GM19023 (cell line): Measurements from ENCODE around the gene CPED1.
"Not testable (repeated sequence)": the region's sequence is repeated elsewhere in the genome, so short reads cannot be mapped to it uniquely, and the experiment has no call there.

Experiments
- ATAC-seq: cut with Tn5 transposase; IDR thresholded peaks from one replicate; pipeline ENCODE4 v1.9.1; 2021; ENCODE audit warnings: mild to moderate bottlenecking, moderate library complexity; ENCODE audit not compliant: unreplicated experiment

The CPED1 gene

DNA sequence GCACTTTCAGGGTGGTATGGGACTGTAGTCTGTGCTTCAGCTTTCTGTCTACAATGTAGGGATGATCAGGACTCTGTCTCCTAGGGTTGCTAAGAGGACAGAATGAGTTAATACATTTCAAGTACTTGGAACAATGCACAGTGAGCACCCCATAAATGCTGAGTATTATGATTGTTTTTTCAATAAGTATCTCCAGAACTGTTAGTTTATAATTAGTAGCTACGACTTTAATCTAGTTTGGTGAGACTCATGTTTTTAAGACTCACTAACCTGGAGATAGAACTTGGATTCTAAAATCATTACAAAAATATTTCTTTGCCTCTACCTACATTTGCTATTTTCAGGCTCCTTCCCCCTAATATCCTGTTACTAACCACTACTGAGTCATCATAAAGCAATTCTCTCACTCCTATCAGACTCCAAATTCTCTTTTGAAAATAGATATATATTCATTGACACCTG, 95.3 kb downstream of the CPED1 start:
- no peak for ATAC-seq

DNA sequence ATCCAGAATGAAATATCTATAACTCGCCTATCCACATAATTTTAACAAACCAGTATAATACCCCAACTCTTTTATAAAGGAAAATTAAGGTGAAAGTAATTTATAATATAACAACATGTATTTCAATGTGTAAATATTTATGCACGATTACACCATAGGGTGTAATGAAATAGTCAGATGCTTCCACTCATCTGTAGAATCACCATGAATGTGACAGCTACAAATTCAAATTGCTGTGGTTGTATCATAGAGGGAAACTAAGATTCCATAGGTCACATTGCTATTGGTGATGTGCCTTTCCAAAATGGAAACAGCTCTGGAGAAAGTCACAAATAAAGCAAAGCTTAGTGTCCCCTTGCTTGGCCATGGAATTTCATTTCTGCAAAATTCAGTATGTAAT, 95.7 kb downstream of the CPED1 start:
- ATAC-seq = no peak

DNA sequence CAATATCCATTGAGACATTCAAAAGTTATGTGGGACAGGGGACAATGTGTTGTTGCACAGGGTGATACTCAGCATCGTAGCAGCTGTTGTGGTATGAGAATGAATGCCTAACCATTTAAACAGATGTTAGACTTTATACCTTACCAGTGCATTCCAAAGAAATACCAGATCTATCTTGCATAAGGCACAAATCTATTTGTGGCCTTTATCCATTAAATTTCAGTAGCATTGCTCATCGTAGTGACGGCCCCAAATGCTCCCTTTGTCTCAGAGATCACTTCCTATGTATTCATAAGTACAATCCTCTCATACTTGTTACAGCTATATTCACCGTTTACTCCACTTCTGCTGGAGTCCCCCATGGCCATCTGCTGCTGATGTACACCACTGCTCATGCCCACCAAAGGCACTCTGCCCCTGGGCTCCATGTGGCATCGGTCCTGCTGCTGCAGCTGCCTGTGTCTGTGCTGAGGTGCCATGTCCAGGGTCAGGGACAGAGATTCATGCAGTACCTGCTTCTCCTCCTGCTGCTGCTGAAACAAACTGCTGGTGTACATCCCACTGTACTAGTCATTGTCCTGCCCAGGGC, 96.3 kb downstream of the CPED1 start:
- ATAC-seq = no peak

DNA sequence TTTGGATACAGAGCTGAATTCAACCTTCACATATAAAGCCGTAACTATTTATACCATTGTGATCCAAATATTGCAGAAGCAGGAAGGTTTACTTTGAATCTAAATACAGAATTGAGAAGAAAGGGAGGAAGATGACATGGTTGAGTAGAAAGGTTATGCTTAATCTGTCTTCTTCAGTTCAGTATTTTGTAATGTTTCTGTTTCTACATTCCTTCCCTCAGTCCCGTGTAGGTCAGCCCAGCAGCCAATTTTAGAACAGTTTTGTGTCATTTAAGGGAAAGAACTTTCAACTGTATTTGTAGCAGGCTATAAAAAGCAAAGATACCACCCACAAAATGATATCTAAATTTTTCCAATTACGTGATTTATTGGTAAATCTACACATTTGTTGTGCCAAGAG, 97.4 kb downstream of the CPED1 start:
- ATAC-seq = no peak

DNA sequence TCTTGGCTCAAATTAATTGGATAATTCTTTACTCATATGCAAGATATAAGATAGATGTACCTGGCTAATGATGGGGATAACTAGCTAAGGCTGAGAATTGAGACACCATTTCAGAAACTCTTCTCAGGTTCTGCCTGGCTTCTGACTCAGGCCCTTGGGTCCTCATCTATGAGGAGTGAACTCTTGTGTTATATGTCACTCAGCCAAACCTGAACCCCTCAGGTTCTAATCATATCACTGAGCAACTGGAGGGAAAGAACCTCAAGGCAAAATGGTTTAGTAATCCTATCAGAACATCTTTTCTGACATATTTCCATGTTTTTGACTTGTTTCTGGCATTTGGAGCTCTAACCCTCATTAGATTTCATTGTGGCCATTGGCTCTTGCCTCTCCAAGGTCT, 100.4 kb downstream of the CPED1 start:
- ATAC-seq = no peak

DNA sequence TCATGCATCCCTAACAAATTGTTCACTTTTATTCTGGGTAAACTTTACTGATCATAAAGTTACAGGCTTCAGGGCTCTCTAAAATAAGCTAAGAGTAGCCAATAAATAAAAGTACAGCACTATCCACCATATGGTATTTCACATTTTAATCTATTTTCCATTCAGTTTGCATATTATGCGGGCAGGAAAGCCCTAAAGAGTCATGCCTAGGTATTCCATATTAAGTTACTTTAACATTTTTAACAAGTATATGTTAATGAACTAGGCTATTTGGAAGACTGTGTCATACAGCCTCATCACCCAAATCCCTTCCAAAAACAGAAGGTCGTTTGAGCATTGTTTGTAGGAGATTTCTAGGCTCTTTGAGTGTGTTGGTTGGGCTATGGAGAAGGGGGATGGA, 106.3 kb downstream of the CPED1 start:
- ATAC-seq = no peak

DNA sequence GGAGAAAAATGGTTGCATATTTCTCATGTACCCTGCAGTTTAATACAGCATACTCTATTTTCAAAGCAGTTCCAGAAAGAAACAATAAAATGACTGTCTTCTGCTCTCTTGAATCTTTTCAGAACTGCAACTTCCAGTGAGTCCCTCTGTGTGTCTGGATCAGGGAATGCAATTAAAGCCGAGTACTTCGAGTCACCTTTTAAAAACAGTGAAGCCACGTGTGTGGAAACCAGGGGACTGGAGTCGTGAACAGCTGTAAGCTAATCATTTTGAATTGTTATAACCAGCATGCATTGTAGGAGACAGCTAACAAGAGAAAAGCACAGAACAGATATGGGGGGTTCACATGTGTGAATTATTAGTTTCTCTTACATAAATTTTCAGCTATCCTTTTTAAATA, 109.1 kb downstream of the CPED1 start:
- no peak for ATAC-seq

DNA sequence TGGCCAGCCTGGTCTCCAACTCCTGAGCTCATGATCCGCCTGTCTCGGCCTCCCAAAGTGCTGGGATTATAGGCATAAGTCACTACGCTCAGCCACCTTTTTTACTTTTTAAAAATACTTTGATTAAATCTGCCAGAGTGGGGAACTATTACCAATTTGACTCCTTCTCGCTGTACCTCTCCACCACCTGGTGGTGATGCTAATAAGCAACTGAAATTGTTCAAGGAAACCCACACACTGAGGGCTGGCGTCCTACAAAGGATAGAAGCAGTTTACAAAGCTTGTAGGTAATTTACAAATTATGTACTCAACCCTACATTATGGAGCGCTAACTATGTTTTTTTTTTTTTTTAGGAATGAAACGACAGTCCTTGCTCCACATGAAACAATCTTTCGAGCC, 111.1 kb downstream of the CPED1 start:
- ATAC-seq = no peak

DNA sequence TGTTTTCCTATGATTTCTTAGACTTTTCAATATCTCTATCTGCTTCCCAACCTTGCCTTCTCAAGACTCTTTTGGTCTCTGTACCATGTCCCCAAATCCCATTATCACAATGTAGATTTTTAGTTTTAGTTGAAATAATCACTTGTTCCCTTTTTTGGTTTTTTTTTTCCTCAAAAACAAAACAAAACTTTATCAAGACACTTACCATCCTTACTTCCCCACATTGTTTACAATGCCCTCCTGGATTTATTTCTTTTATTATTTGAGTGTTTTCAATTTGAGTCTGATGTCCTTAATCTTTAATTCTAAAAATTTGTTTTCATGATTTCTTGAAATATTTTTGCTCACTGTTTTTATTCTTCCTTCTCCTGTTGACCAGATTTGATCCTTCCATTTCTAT, 112.6 kb downstream of the CPED1 start:
- no peak for ATAC-seq

DNA sequence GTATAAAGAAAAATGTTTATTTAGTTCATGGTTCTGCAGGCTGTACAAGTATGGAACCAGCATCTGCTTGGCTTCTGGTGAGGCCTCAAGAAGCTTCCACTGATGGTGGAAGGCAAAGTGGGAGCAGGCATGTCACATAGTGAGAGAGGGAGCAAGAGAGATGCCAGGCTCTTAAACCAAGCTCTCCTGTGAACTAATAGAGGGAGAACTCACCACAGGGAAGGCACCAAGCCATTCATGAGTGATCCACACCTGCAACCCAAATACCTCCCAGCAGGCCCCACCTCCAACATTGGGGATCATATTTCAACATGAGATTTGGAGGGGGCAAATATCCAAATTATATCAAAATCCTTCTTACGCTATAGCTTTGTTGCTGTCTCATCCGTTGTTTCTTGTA, 113.1 kb downstream of the CPED1 start:
- no peak for ATAC-seq

DNA sequence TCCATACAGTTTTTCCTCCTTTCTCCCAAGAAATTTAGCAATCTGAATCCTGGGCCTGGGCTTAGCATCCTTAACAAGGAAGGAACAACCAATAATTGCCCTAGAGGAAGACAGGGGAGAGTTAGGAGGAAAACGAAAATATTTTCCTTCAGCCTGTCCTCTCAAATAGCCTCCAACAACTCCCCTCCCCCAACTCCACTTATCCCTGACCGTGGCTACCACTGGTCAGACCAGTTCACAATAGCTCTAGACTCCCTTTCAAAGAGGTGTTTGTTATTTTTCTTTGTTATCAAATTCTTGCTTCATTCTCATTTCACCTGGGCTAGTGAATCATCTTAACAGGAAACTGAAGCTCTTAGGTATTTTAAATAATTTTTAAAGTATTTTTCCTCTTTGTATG, 114.1 kb downstream of the CPED1 start:
- ATAC-seq = no peak

DNA sequence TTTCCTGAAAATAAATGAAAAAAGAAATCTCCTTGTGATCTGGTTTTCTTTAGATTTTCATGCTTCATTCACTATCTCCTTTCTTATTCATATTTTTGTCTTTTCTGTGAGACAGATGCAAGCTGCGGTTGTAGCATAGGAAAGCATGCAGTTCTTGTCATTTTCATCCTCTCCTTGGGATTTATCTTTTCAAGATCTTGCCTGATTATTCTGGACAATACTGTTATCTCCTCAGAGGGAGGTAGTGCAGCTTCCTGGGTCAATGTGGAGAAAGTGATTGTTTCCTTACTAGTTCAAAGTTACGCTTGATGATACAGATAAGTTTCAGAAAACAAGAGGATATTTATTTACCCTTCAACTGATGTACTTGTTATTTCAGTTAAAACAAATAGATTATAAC, 114.6 kb downstream of the CPED1 start:
- ATAC-seq = no peak

DNA sequence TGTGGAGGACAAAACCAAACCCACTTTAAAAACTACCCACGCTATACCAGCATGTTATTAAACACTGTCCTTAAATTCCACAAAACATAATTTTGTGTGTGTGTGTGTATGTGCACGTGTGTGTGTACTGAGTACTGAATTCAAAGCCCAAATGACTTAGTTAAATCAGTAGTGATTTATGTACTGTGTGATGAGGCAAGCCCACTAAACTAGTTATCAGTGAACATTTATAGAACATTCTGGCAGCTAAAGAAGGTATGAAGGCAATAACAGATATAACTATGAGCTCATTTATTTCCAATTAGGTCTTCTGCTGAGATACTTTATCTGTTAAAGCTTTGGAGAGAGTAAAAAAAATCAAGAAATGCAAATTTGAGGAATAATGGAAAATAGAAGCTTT, 115.1 kb downstream of the CPED1 start:
- ATAC-seq = no peak

DNA sequence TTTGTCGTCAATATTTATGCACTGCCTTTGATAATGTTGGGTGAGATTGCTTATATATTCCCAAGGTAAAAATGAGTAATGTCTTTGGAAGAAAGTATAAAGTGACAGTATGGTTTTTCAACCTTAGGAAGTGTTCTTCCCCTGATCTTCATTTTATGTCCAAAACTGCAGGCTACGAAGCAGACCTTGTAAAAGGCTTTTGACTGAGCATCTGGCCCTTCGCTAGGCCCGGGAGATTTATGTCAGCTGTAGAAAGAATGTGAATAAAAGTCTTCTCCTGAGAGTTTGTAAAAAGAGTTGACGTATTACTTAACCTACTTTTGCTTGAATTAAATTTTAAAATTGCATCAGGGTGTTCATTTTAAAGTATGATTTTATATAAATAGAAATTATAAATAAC, 116.8 kb downstream of the CPED1 start:
- ATAC-seq = no peak

DNA sequence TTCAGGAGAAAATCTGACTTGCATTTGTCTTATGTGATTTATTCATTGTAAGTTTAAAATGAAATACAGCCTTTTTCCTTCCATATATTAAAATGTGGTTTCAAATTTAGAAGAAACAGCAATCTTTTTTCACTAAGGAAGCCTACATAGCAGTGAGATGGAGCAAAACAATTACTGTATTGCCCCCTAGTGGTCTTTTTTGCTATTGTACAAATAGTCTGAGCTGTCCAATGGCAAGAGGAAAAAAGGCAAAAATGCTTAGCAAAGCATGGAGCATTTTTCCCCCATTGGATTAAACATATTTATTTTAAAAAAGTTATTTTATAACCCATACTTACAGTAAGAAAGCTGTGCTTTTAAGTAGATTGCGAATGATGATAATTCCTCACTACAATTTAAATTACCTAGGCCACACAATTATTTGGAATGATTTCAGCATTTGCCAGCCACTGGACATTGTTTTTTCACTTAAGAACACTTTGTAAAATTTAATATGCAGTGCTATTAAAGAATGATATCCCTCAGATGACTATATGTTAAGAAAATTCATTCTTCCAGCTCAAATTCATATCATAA, 119.5 kb downstream of the CPED1 start:
- ATAC-seq = peak; percentile 80

DNA sequence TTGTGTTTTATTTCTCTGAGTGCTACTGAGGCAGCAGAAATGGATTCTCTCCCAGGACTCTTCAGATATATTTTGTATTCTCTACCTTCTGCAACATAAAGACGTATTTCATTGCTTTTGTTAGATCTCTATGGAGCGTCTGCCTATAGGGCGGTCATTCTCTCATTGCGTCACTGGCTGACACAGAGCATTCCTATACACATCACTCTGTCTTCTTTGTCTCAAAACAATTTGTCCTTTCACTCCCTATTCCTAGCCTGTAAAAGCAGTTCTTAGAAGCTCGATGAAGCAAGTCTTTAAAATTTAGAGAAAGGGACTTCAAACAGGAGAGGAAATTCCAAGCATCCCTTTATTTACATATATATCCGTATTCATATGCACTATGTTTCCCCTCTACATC, 120.6 kb downstream of the CPED1 start:
- no peak for ATAC-seq

DNA sequence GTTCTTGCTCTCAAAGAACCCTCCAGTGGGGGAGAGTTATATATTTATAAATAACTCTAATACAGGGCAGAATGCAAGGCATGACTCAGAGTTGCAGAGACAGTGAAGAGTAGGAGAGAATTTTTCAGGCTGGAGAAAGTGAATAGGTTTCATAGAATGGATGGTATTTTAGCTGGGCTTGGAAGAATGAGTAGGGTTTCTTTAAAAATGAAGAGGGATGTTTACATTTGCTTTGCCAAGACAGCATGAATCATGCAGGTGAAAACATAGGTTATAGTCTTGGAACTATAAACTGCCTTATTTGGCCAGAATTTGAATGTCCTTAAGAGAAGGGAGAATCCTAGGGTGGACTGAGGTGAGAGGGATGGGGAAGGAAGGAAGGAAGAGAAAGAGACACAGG, 124.8 kb downstream of the CPED1 start:
- ATAC-seq = no peak

DNA sequence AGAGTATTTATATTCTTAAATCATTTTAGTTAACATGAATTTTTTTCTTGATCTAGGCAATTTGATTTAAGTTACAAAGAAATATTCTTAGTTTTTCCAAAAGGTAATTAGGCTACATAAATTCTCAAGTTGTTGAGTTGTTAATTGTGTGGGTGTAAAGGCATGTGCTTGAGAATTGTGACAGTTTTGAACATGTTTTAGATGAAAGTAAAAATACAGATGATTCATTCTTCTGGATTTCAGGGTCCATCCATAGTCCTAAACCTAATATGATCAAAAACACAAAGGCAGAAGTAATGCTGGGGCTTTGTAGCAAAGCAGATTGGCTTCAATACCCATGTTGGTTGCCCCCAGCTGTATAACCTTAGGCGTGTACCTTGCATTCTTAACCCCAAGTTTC, 127.9 kb downstream of the CPED1 start:
- no peak for ATAC-seq

DNA sequence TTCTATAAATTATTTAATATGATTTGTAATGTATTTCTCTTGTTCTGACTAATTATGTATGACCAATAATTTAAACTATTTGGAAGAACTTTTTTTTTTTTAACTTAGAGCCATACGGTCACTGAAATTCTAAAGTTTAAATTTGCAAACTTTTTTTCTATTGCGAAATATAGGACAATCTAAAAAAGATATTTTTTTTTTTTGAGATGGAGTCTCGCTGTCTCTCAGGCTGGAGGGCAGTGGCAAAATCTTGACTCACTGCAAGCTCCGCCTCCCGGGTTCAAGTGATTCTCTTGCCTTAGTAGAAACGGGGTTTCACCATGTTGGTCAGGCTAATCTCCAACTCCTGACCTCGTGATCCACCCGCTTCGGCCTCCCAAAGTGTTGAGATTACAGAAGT, 130.5 kb downstream of the CPED1 start:
- ATAC-seq = no peak

DNA sequence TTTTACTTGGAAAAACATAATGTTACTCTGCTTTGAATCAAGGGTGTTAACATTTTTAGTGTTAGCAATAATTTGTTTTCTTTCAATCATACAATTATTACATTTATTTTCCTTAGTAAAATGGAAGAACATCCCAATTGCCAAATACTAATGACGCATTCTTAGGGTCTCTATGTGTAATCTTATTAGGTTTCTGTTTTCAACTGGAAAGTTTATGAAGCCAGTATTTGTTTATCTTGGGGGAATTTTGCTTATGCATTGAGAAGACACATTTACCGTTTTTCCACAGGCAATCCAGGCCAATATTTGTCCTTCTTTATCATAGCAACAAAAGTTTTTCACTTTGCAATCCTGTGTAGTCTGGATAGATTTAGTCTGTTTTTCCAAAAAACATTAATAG, 134.5 kb downstream of the CPED1 start:
- ATAC-seq = no peak

DNA sequence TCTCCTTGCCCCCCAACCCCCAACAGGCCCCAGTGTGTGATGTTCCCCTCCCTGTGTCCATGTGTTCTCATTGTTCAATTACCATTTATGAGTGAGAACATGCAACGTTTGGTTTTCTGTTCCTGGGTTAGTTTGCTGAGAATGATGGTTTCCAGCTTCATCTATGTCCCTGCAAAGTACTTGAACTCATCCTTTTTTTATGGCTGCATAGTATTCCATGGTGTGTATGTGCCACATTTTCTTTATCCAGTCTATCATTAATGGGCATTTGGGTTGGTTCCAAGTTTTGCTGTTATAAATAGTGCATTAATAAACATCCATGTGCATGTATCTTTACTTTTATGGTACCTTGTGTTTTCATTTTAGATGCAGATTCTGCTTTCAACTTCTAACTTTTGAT, 136.9 kb downstream of the CPED1 start:
- ATAC-seq = not testable (repeated sequence)

DNA sequence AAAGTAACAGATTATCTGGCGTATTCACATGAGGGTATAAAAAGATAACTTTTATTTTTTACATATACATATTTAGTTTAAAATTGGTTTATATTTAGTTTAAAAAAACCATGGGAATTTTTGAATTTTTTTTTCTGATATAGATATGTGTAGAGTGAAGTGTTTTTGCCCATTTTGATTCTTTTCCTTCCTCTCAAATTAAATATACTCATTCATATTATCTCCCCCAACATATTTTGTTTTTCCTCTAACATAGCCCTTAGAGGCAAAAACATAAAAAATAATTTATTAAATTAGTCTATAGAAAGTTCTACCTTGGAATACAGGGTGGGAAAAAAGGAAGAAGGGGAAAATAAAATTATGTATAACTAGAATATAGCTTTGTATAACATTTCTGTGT, 137.7 kb downstream of the CPED1 start:
- ATAC-seq = no peak

DNA sequence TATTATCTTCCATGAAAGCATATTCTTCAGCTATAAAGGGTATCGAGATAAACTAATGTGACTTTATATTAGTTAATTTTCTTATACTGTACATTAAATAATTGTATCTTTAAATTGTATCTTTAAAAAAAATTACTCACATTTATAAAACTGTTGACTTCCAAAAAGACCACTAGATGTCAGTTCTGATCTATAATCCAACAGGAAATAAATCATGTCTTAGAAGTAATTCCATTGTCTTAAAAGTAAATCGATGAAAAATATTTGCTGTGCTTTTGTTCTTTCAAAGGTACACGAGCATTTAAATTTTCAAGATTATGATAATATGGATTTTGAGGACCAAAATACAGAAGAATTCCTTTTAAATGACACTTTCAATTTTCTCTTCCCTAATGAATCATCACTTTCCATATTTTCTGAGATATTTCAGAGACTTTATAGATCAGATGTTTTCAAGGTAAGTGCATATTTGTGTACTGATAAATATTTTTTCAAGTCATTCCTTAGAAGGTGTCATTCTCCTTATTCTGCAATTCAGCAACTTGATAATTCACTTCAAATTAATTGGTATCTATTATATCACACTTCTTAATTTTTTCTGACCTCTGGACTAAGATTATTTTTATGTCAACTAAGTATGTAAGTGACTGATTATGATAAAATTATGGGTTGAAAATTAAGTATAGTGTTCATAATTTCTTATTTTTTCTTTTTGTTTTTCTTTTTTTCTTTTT, 138.5 kb downstream of the CPED1 start:
- ATAC-seq = no peak
